Prostate gland (tissue), 2 donors: ENCODE results near the gene RSU1.

Experiments used
- CTCF ChIP-seq, 4 experiments: fragments of 200-600 bp in 2 of 4; fragments of 450-650 bp in 2 of 4; sonication (generic) in 2 of 4; IDR thresholded peaks; 1 replicate in 3 of 4; 2 replicates in 1 of 4; pipeline ENCODE4 v1.5.1; 2016 to 2019; ENCODE audit warnings: antibody characterized with exemption in 4 of 4, mild to moderate bottlenecking in 2 of 4, moderate library complexity in 2 of 4
- POLR2A ChIP-seq: fragments of 450-650 bp; IDR thresholded peaks from one replicate; pipeline ENCODE4 v1.6.1; 2016; ENCODE audit warnings: antibody characterized with exemption, mild to moderate bottlenecking

- TF ChIP-seq POLR2A: no peak
- no peak for TF ChIP-seq CTCF (IDR thresholded peaks at IDR 0.05)
Observed at GRCh38 chr10:16606923-16607322, 210.3 kb downstream of the RSU1 start.
